Lower leg skin (tissue), 3 donors: ENCODE results near the gene TUT7.

Source experiments
- POLR2A ChIP-seq, 2 donors: fragments of 450-650 bp; IDR thresholded peaks; one replicate each; pipeline ENCODE4 v1.6.1; 2016 to 2017; ENCODE audit warnings: antibody characterized with exemption in 2 of 2, mild to moderate bottlenecking in 1 of 2, moderate library complexity in 1 of 2
- TF ChIP-seq, protein P1 (sequence below), 3 donors: fragments of 450-650 bp; IDR thresholded peaks; one replicate each; pipeline ENCODE4 v1.5.1; 2016; ENCODE audit warnings: antibody characterized with exemption in 3 of 3, mild to moderate bottlenecking in 3 of 3, moderate library complexity in 2 of 3

DNA sequence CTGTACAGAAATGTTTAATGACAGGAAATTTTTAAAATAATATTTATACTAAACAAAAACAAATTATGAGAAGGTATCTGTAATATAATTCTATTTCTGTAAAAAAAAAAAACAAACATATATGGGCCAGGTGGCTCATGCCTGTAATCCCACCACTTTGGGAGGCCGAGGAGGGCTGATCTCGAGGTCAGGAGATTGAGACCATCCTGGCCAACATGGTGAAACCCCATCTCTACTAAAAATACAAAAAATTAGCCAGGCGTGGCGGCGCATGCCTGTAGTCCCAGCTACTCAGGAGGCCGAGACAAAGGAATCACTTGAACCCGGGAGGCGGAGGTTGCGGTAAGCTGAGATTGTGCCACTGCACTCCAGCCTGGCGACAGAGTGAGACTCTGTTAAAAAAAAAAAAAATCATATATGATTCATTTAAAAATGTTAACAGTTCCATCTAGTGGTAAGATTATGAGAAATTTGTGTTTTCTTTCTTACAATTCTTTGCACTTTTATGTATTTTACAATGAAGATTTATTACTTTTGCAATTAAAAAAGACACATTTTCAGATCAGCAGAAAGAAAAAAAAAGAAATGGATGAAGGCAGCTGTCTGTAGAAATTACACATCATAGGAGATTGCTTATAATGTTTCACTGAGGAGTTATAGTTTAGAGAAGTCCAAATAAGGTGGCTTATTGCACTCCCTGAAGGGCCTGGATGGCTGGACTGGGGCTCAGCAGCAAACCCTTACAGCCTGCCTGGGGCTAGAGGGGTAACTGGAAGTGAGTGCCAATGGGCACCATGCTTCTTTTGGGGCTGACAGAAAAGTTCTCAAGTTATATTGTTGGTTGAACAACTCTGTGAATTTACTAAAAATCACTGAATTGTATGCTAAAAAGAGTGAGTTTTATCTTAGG, 115.1 kb downstream of the TUT7 start:
- TF ChIP-seq, protein P1, sequence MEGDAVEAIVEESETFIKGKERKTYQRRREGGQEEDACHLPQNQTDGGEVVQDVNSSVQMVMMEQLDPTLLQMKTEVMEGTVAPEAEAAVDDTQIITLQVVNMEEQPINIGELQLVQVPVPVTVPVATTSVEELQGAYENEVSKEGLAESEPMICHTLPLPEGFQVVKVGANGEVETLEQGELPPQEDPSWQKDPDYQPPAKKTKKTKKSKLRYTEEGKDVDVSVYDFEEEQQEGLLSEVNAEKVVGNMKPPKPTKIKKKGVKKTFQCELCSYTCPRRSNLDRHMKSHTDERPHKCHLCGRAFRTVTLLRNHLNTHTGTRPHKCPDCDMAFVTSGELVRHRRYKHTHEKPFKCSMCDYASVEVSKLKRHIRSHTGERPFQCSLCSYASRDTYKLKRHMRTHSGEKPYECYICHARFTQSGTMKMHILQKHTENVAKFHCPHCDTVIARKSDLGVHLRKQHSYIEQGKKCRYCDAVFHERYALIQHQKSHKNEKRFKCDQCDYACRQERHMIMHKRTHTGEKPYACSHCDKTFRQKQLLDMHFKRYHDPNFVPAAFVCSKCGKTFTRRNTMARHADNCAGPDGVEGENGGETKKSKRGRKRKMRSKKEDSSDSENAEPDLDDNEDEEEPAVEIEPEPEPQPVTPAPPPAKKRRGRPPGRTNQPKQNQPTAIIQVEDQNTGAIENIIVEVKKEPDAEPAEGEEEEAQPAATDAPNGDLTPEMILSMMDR (IDR thresholded peaks at IDR 0.05): no peak
- no peak for TF ChIP-seq POLR2A (IDR thresholded peaks at IDR 0.05)
